ENCODE measurements around the gene ADAMTSL1.

The ADAMTSL1 gene

DNA sequence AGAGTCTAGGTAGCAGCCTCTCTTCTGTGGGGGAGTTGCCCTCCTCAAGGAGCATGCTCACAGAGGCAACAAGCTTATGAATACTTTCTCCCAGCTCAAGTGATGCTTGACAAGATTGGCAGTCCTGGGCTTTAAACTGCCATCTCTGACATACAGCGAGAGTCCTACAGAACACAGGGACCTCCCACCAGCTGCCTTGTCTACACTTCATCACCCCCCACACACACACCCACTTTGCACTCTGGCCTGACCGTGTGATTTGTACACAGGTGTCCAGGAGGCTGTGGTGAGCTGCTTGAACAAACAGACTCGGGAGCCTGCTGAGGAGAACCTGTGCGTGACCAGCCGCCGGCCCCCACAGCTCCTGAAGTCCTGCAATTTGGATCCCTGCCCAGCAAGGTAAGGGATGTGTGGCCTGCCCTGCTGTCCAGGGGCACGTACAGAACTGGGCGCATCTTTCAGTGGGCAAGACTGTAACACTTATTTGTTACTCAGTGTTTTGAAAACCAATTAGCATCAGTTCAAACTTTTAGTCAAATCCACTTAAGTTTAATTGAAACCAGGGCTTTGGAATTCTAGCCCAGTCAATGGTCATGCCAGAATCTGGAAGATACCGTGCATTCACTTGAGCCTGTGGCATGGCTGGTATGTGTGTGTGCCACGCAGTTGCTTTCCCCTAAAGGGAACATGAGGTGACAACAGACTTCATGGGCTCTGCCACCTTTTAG, 247.5 kb downstream of the ADAMTSL1 start:
- DNase-seq (ENCODE audit: extremely low read depth in 1 of 2, low read depth in 1 of 2), result no peak

DNA sequence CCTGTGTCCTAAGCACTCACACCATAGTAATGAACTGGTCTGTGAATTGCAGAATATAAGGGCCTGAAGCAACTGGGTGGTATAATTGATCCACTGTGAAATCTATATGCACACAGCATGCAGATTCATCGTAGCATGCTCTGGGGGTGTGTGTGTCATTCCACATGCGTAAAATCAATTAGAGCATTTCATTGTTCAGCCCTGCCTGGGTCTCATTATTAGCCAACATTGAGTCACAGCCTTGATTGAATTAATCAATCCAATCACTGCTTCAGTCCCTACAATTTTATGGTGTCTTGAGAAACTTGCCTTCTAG, 248.0 kb downstream of the ADAMTSL1 start:
- DNase-seq (ENCODE audit: extremely low read depth in 1 of 2, low read depth in 1 of 2), result no peak

DNA sequence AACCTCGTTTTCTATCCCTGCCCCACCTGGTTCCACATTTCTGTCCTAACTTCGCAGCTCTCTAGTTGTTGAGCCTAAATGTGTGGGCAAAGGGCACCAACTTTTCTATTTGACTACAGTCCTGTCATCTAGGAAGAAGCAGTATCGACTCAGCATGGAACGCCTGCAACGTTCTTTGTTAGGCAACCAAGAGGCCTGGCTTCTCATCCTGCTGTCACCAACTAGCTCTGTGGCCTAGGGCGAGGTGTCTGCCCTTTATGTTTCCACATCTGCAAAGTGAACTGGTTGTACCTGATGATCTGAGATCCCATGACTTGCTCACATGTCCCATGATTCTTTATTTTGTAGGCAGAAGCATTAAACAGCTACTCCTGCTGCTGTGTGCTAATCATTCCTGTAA, 248.9 kb downstream of the ADAMTSL1 start:
- DNase-seq (ENCODE audit: extremely low read depth in 1 of 2, low read depth in 1 of 2), result no peak

GRCh38 chr9:18723366-18723765, 249.4 kb downstream of the ADAMTSL1 start:
- no peak for DNase-seq (ENCODE audit: extremely low read depth in 1 of 2, low read depth in 1 of 2)

DNA sequence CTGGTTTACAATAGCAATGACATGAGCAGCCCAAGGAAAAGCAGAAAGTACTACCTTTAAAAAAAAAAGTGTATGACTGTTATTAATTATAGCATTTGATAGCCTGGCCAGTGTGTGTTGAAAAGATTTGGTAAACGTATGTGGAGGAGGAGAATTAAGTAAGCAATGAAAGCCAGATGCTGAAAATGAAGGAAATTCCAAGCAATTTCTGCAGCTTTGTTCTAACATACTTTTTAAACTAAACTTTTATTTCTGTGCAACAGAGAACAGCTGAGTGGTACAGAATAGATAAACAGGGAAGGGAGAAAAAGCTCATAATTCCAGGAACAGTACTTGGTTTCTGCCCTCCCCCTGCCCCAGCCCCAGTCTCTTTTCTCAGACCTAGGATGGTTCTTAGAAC, 252.6 kb downstream of the ADAMTSL1 start:
- DNase-seq (ENCODE audit: extremely low read depth in 1 of 2, low read depth in 1 of 2), result no peak

- no peak for DNase-seq (ENCODE audit: extremely low read depth in 1 of 2, low read depth in 1 of 2)
These were observed 254.0 kb downstream of the ADAMTSL1 start for GRCh38 chr9:18727904-18728303.

DNA sequence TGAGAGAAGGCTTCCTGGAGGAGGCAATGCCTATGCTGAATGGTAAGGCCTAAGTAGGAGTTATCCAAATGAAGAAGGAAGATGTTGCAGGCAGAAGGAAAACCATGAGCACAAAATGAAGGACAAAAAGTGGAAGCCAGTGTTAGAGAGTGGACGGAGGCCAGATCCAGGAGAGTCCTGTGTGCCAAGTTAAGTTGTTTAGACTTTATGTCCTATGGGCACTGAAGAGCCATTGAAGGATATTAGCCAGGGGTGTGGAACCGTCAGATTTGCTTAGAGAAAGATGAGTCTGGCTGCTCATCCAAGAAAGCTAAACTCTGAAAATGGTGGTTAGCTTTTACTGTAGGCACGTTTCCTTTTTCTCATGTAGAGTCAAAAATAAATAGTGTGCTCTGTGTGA, 254.7 kb downstream of the ADAMTSL1 start:
- no peak for DNase-seq (ENCODE audit: extremely low read depth in 1 of 2, low read depth in 1 of 2)

DNA sequence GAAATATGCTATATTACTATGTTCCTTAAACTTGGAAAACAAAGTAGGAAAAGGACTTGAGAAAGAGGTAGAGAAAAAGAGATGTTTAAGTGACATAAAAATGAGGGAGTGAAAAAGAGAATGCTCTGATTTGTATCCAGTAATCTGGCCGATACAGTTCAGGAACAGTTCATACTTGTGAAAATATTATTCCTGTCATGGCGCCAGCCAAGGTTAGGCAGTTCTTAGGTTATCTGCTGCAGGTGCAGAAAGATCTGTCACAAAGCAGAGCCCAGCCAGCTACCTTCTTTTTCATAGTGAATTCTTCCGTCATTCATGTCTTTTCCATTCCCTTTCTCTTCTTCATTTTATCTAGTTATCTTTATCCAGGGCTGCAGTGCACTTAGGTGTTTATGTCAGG, 256.3 kb downstream of the ADAMTSL1 start:
- no peak for DNase-seq (ENCODE audit: extremely low read depth in 1 of 2, low read depth in 1 of 2)

GRCh38 chr9:18739127-18739526, 265.2 kb downstream of the ADAMTSL1 start:
- no peak for DNase-seq (ENCODE audit: extremely low read depth in 1 of 2, low read depth in 1 of 2)

- no peak for DNase-seq (ENCODE audit: extremely low read depth in 1 of 2, low read depth in 1 of 2)
These were observed 265.8 kb downstream of the ADAMTSL1 start for GRCh38 chr9:18739641-18740318.

- DNase-seq (ENCODE audit: extremely low read depth in 1 of 2, low read depth in 1 of 2), result no peak
These were observed 267.4 kb downstream of the ADAMTSL1 start for GRCh38 chr9:18741359-18741758.

GRCh38 chr9:18741945-18742344, 268.0 kb downstream of the ADAMTSL1 start:
- no peak for DNase-seq (ENCODE audit: extremely low read depth in 1 of 2, low read depth in 1 of 2)

DNA sequence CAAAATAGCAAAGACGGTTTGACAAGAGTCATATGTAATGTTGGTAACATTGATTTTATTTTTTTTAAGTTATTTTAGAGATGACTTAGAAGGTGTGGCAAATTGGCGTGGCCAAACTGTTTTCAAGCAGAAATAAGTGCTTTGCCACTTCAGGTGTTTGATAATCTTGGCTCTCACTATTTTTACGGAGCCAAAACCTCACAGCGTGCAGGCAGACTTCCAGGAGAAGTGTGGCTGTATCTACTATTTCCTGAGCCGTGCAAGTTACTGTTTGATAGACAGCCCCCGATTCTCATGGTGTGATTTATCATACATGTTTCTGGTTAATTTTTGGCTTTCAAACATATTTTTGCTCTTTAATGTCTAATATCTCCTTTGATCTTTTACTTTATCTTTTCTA, 269.5 kb downstream of the ADAMTSL1 start:
- DNase-seq (ENCODE audit: extremely low read depth in 1 of 2, low read depth in 1 of 2), result no peak

- no peak for DNase-seq (ENCODE audit: extremely low read depth in 1 of 2, low read depth in 1 of 2)
These were observed 270.0 kb downstream of the ADAMTSL1 start for GRCh38 chr9:18743971-18744370.

- no peak for DNase-seq (ENCODE audit: extremely low read depth in 1 of 2, low read depth in 1 of 2)
These were observed 271.8 kb downstream of the ADAMTSL1 start for GRCh38 chr9:18745710-18746109.

DNA sequence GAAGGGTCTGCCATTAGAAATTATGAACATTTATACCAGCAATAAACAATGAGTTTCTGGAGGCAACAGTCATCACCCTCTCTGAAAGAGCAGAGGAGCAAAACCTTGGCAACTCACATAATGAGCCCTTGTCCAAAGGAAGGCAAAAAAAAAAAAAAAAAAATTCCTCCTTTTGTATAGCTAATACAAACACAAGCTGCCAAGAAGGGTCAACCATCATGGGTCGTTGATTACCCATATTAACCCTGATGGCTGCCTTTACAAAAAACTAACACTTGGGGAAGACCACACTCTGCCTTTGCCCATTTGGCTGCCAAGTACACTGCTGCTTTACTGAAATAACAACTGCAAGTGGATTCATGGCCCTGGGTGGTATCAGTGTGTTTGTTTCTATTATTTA, 272.7 kb downstream of the ADAMTSL1 start:
- no peak for DNase-seq (ENCODE audit: extremely low read depth in 1 of 2, low read depth in 1 of 2)

GRCh38 chr9:18747595-18747994, 273.6 kb downstream of the ADAMTSL1 start:
- no peak for DNase-seq (ENCODE audit: extremely low read depth in 1 of 2, low read depth in 1 of 2)

GRCh38 chr9:18748251-18748701, 274.3 kb downstream of the ADAMTSL1 start:
- no peak for DNase-seq (ENCODE audit: extremely low read depth in 1 of 2, low read depth in 1 of 2)

GRCh38 chr9:18749711-18750110, 275.8 kb downstream of the ADAMTSL1 start:
- DNase-seq (ENCODE audit: extremely low read depth in 1 of 2, low read depth in 1 of 2), result no peak

DNA sequence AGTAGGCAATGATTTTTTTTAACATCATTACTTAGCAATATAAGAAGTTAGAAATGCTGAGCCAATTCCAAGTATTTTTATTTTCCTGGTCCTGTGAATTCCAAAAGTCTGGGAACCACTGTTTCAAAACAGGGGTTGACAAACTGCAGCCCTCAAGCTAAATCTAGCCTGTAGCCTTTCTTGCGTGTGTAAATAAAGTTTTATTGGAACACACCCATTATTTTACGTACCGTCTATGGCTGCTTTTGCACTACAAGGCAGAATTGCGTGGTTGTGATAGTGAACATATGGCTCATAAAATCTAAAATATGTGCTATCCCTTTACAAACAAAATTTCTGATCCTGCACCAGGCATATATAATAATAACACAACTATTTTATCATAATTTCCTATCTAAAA, 280.0 kb downstream of the ADAMTSL1 start:
- DNase-seq (ENCODE audit: extremely low read depth in 1 of 2, low read depth in 1 of 2), result no peak

GRCh38 chr9:18754537-18754936, 280.6 kb downstream of the ADAMTSL1 start:
- no peak for DNase-seq (ENCODE audit: extremely low read depth in 1 of 2, low read depth in 1 of 2)

DNA sequence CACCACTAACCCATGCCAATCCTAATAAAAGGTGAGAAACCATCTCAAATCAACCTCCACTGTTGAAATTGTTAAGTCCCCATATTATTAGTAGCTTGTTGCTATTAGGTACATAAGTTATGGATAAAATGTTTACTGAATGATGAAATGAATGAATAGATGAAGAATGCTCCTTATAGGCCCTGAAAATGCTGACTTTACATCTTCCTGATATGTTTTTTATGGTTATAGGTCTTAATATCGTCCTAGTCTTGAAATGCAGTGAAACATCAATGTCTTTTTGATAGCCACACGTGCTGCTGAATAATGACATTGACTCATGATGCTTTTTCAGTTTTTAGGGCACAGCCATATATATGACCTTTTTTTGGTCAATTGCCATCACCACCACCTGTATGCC, 281.3 kb downstream of the ADAMTSL1 start:
- no peak for DNase-seq (ENCODE audit: extremely low read depth in 1 of 2, low read depth in 1 of 2)

DNA sequence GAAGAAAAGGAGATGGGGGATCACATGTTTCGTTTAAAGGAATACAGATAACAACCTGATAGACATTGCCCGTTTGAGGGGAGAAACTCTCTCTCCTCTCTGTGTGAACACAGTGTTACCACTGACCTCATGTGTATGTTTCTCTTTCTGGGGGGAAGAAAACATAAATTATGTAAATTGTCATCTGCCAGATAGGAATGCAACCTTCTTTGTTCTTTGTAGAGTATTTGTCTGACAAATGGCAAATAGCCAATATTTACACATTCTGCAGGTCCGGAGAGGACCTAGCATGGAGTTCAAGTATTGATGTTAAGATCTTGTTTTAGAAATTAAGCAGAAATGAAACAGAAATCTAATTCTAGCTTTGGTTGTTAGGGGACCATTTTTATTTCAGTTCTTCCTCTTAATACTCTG, 282.8 kb downstream of the ADAMTSL1 start:
- no peak for DNase-seq (ENCODE audit: extremely low read depth in 1 of 2, low read depth in 1 of 2)
